Dedifferentiated amniotic fluid mesenchymal stem cell (primary cell): ENCODE results near the gene ATP13A4.

Experiments
- DNase-seq: peaks from one replicate; pipeline ENCODE4 v3.0.0-alpha.2; 2016; ENCODE audit errors: extremely low spot score

ATP13A4 gene

DNA sequence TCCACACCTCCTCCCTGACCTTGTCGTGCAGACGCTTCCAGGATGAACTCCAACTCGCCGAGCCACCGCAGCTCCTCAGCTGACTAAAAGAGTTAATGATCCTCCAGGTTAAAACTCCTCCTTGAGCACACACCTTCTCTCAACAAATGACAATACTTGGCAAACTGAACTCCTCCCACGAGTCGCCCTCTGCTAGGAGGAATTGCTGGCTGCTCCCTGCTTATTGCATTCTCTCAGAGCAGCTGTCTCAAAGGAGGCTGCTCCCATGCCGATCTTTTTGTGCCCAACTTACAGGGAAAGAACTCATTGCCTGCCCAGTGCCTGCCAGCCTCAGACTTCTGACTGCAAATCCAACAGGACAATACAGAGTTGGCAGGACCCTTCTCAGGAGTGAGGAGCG, at the start of gene ATP13A4:
ATP13A4 (minus strand) TSS at position 85 of the 400 bp plus-strand sequence. CDS start 96 bp downstream, outside the sequence.
- DNase-seq, result no peak

- DNase-seq, result no peak
Observed at GRCh38 chr3:193599393-193599792, 44.7 kb upstream of the ATP13A4 start.

- no peak for DNase-seq
Observed at GRCh38 chr3:193598202-193598601, 43.5 kb upstream of the ATP13A4 start.

DNA sequence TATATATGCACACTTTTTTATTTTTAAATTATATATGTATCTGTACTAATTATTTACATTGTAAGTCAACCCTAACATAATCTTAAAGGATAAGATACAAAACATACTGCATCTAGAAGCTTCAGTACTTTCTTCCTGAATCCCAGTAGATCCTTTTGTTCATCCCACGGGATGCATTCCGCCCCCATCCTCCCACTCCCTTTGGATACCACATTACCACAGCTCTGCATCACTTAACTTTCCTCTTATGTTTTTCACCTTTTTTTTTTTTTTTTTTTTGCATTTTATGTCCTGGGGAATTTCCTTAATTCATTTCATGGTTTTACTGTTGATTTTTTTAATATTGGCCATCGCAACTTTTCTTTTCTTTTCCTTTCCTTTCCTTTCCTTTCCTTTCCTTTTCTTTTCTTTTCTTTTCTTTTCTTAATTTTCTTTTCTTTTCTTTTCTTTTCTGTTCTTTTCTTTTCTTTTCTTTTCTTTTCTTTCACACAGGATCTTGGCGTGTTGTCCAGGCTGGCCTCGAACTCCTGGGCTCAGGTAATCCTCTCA, 41.3 kb upstream of the ATP13A4 start:
- DNase-seq, result no peak

DNA sequence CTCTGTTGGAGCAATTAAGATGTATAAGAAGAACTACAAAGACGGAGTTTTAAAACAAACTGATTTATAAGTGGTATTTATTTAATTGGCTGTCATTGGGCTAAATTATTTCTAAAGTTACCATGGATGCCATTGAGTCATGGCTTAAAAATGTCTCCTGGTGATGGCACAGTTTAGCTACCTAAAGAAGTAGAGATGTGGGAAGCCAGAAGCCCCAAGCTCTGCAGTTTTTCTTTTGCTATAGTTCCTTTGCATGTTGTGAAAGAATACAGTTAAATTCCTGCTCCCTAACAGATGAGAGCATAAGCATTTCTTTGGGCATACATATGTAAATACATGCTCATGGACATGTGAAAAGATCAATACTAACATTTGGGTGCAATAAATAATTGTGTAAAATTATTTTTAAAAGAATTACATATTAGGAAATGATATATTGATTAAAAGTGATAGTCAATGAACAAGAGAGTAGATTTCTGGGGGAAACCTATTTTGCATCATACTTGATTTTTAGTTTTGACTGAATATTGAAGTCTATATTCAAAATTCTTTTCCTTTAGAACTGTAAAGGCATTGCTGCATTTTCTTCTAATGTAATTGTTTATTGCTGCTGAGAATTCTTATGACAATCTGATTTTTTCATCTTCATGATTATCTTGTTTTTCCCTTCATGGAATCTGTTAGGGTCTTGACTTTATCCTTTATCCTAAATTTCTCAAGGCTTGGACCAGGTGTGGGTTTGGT, 40.4 kb upstream of the ATP13A4 start:
- no peak for DNase-seq

DNA sequence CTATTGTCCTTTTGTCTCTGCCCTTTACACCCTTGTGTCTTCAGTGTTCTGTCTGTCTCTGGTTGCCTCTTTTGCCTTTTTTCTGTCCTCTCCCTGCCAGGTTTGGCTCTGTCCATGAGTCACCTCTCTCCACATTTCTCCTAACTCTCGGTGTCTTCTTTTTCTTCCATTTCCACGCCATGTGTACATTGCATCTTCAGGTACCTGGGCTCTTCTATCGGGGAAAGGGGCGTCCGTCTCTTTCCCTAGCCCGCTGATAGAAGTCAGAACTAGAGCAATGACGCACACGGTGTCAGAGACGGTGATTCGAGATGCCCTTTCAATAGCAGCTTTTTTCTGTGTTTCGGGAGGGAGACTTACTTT, 39.0 kb upstream of the ATP13A4 start:
- DNase-seq, result no peak

GRCh38 chr3:193592841-193593667, 38.4 kb upstream of the ATP13A4 start, which contains the start of gene OPA1:
Gene OPA1, plus strand, starts transcription at chr3:193593208. Its CDS starts 170 bp downstream, at chr3:193593378.
- DNase-seq, result peak; percentile 99

DNA sequence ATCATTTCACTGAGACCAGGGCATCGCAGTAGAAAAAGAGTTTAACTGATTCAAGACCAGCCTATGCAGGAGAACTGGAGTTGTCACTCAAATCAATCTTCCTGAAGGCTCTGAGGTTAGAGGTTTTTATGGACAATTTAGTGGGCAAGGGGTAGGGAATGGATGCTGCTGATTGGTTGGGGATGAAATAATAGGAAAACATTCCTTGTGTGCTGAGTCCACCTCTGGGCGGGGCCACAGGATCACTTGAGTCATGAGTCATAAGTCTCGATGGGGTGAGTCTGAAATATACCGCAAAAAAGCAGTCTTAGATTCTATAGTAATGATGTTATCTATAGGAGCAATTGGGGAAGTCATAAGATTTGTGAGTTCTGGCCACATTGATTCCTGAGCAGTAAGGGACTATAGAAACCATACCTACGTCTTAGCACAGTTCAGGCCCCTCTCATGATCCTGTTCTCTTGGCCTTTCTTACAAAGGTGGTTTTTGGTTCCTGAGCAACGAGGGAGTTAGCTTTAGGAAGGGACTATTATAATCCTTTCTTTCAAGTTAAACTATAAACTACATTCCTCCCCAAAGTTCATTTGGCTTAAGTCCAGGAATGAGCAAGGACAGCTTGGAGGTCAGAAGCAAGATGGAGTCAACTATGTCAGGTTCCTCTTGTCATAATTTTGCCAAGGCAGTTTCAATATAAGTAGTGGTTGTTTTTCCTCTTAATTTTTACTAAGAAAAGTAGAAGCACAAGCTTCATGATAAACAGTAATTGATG, 35.6 kb upstream of the ATP13A4 start:
- peak; percentile 45 for DNase-seq

- no peak for DNase-seq
Observed at GRCh38 chr3:193589616-193590015, 34.9 kb upstream of the ATP13A4 start.

GRCh38 chr3:193589129-193589528, 34.4 kb upstream of the ATP13A4 start:
- DNase-seq, result no peak

- DNase-seq, result no peak
Observed at GRCh38 chr3:193586526-193586925, 31.8 kb upstream of the ATP13A4 start.

DNA sequence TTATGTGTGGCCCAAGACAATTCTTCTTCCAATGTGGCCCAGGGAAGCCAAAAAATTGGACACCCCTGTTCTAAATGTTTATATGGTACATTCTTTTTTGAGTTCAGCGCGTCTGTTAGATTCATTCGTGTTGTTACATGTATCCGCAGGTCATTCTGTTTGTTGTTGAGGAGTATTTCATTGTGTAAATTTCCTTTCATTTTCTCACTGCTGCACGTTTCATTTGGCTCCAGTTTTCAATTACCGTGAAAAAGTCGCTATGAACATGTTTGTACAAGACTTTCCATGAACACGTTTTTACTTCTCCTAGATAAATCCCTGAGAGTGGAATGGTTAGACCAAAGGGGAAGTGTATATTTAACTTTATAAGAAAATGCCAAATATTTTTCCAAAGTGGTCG, 30.8 kb upstream of the ATP13A4 start:
- DNase-seq, result no peak

GRCh38 chr3:193574488-193575070, 19.9 kb upstream of the ATP13A4 start:
- no peak for DNase-seq

- DNase-seq, result no peak
Observed at GRCh38 chr3:193573403-193574191, 18.9 kb upstream of the ATP13A4 start.

- DNase-seq, result peak; percentile 47
Observed at GRCh38 chr3:193572426-193572908, 17.8 kb upstream of the ATP13A4 start.

- no peak for DNase-seq
Observed at GRCh38 chr3:193569119-193569518, 14.4 kb upstream of the ATP13A4 start.

DNA sequence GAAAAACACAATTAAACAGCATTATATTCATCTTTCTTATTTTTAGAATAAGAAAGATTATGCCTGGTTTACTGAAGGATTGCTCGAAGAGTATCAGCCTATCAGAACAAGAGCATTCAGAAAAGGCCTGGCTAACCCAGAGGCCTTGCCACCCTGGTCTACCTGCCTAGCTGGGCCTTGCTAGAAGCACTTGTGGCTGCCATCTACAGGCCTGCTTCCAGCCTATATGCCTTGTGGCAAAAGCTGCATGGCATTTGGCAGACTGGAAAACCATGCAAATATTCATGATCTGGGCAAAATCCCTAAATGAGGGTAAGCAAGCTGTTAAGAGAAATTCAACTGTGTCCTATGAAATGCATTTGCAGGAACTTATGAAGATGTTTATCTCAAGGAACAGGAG, 9.3 kb upstream of the ATP13A4 start:
- no peak for DNase-seq

- DNase-seq, result no peak
Observed at GRCh38 chr3:193563426-193563825, 8.7 kb upstream of the ATP13A4 start.

GRCh38 chr3:193560870-193561269, 6.2 kb upstream of the ATP13A4 start:
- DNase-seq, result no peak

- no peak for DNase-seq
Observed at GRCh38 chr3:193560091-193560490, 5.4 kb upstream of the ATP13A4 start.

- DNase-seq, result no peak
Observed at GRCh38 chr3:193559100-193559499, 4.4 kb upstream of the ATP13A4 start.
